ENCODE measurements around the gene TSPEAR.

Gene TSPEAR

DNA sequence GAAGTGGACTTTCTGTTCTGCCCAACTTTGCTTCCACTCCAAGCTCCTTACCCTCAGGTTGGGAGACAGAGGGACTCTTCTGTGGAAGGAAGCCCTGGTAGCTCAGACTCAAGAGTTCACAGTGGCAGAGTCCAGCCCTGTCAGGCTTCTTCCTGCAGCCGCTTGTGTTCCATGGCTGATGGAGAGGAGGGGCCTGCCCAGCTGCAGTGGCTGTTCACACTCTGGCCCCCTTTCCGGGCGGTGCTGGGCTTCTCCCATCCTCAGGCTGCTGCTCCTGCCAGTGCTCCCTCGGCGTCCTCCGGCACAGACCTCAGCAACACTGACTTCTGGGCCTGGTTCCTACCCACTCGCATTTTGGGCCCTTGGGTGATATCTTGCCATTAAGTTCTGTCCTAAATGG, 175.4 kb downstream of the TSPEAR start:
- TF ChIP-seq, protein P1, sequence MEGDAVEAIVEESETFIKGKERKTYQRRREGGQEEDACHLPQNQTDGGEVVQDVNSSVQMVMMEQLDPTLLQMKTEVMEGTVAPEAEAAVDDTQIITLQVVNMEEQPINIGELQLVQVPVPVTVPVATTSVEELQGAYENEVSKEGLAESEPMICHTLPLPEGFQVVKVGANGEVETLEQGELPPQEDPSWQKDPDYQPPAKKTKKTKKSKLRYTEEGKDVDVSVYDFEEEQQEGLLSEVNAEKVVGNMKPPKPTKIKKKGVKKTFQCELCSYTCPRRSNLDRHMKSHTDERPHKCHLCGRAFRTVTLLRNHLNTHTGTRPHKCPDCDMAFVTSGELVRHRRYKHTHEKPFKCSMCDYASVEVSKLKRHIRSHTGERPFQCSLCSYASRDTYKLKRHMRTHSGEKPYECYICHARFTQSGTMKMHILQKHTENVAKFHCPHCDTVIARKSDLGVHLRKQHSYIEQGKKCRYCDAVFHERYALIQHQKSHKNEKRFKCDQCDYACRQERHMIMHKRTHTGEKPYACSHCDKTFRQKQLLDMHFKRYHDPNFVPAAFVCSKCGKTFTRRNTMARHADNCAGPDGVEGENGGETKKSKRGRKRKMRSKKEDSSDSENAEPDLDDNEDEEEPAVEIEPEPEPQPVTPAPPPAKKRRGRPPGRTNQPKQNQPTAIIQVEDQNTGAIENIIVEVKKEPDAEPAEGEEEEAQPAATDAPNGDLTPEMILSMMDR (IDR thresholded peaks at IDR 0.05; ENCODE audit: control insufficient read depth, extremely low read depth, insufficient read depth), result no peak
- DNase-seq (ENCODE audit: low read depth), result no peak
- no peak overlapping the region for H3K4me3 ChIP-seq (ENCODE audit: low read depth, low read length)

DNA sequence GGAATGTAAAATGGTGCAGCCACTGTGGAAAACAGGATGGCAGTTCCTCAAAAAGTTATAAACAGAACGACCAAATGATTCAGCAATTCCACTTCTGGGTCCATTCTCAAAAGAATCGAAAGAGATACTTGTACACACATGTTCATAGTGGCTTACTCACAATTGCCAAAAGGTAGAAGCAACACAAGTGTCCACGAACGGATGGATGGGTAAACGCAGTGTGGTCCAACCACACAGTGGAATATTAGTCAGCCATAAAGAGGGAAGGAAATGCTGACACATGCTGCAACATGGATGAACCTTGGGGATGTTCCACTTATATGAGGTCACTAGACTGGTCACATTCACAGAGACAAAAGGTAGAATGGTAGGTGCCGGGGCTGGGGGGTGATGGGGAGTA, 176.7 kb downstream of the TSPEAR start:
- no peak overlapping the region for H3K4me3 ChIP-seq (ENCODE audit: low read depth, low read length)
- TF ChIP-seq, protein P1 (IDR thresholded peaks at IDR 0.05; ENCODE audit: control insufficient read depth, extremely low read depth, insufficient read depth), result no peak
- DNase-seq (ENCODE audit: low read depth), result no peak

DNA sequence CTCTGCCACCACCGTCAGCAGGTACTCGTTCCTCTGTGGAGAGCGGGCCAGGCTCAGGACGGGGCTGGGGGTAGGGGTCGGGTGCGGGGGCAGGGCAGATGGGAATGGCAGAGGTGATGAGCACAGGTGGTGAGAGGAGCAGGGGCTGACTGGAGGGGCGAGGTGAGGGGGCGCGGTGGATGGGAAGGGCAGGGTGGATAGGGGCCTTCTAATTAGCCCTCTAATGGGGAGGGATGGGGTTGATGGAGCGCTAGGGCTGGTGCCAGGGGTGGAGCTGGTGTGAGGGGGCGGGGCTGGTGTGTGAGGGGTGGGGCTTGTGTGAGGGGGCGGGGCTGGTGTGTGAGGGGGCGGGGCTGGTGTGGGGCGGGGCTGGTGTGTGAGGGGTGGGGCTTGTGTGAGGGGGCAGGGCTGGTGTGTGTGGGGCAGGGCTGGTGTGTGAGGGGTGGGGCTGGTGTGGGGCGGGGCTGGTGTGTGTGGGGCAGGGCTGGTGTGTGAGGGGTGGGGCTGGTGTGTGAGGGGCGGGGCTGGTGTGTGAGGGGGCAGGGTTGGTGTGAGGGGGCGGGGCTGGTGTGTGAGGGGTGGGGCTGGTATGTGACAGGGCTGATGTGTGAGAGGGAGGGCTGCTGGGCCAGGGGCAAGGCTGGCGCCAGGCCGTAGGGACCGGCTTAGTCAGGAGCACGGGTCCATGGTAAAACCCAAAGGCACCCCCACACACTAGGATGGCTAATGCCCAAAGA, 177.3 kb downstream of the TSPEAR start:
- DNase-seq (ENCODE audit: low read depth), result no peak
- no peak overlapping the region for H3K4me3 ChIP-seq (ENCODE audit: low read depth, low read length)
- TF ChIP-seq, protein P1 (IDR thresholded peaks at IDR 0.05; ENCODE audit: control insufficient read depth, extremely low read depth, insufficient read depth), result no peak

DNA sequence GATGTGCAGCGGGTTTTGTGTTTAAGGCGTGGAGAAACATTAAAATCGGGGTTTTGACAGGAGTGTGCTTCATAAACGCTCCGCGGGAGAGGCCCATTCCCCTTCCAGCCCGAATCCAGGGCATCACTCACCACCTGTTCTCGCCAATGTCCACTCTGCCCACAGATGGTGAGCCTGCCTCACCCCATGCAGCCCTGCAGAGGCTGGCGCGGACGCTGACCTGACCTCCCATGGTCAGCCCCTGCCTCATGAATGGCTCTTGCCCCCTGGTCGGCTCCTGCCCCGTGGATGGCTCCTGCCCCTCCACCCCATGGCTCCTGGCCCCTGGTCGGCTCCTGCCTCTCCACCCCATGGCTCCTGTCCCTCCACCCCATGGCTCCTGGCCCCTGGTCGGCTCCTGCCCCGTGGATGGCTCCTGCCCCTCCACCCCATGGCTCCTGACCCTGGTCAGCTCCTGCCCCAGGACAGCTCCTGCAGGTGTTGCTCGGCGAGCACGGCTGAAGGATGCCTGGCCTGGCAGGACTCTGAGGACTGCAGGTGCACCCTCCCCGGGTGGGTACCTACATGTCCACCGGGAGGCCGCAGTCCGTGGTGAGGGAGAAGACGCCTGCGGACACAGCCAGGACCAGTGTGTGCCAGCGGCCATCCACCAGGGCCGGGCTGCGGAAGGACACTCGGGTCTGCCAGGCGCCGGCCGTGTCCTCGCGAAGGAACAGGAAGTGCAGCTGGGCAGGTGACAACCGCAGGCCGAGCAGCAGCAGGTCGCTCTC, 178.1 kb downstream of the TSPEAR start:
- DNase-seq (ENCODE audit: low read depth), result no peak
- TF ChIP-seq, protein P1 (IDR thresholded peaks at IDR 0.05; ENCODE audit: control insufficient read depth, extremely low read depth, insufficient read depth), result no peak
- no peak overlapping the region for H3K4me3 ChIP-seq (ENCODE audit: low read depth, low read length)

DNA sequence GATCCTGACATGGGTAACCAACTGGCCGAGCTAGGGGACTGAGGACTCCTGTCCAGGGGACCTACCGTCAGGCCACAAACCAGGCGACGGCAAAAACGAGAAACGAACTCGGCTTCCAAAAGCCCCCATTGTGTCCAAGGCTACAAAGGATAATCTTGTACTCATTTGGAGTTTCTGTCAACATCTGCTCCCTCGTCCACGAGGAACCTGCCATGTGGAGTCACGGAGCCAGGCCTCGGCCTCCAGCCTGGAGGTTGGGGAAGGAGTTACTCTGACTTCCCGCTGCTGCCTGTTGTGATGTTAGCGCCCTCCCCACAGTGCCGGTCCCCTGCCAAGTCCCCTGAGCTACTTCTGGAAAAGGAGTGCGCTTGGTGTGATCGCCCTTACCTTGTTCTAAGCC, 178.7 kb downstream of the TSPEAR start:
- no peak overlapping the region for H3K4me3 ChIP-seq (ENCODE audit: low read depth, low read length)
- DNase-seq (ENCODE audit: low read depth), result no peak
- TF ChIP-seq, protein P1 (IDR thresholded peaks at IDR 0.05; ENCODE audit: control insufficient read depth, extremely low read depth, insufficient read depth), result no peak

GRCh38 chr21:44531606-44532564, 179.5 kb downstream of the TSPEAR start:
- no peak overlapping the region for H3K4me3 ChIP-seq (ENCODE audit: low read depth, low read length)
- TF ChIP-seq, protein P1 (IDR thresholded peaks at IDR 0.05; ENCODE audit: control insufficient read depth, extremely low read depth, insufficient read depth), result no peak
- no peak for DNase-seq (ENCODE audit: low read depth)

Data from LNCaP clone FGC (cell line).